Mesendoderm (in vitro differentiated cells): ENCODE results near the gene ERCC4.
"Not testable (repeated sequence)": the region's sequence is repeated elsewhere in the genome, so short reads cannot be mapped to it uniquely, and the experiment has no call there.

Experiments
- DNase-seq: peaks from one replicate; pipeline ENCODE4 v3.0.0; 2013
- H2AK5ac ChIP-seq: 2 replicates; pipeline ENCODE4 v1.6.1; 2013; ENCODE audit warnings: low read length, inconsistent platforms
- H2BK120ac ChIP-seq: 2 replicates; pipeline ENCODE4 v1.6.1; 2013; ENCODE audit warnings: low read depth, mild to moderate bottlenecking, low read length, moderate library complexity, mixed read lengths
- H2BK15ac ChIP-seq: replicated peaks from 2 replicates; pipeline ENCODE4 v1.6.1; 2013; ENCODE audit warnings: low read depth, mild to moderate bottlenecking, moderate library complexity
- H2BK5ac ChIP-seq: 2 replicates; pipeline ENCODE4 v1.6.1; 2013; ENCODE audit warnings: low read length, inconsistent platforms
- H3K18ac ChIP-seq: 2 replicates; pipeline ENCODE4 v1.6.1; 2013; ENCODE audit warnings: mild to moderate bottlenecking, low read length, mixed read lengths
- H3K23ac ChIP-seq: one replicate; pipeline ENCODE4 v1.6.1; 2013; ENCODE audit warnings: low read length
- H3K27ac ChIP-seq: 2 replicates; pipeline ENCODE4 v1.5.1; 2013; ENCODE audit warnings: low read depth, mild to moderate bottlenecking, inconsistent platforms, low read length, moderate library complexity
- H3K27me3 ChIP-seq: 2 replicates; pipeline ENCODE4 v1.6.1; 2013; ENCODE audit warnings: low read length, control low read depth, mild to moderate bottlenecking, inconsistent platforms; ENCODE audit not compliant: insufficient read depth, poor library complexity
- H3K36me3 ChIP-seq: 2 replicates; pipeline ENCODE4 v1.6.1; 2013; ENCODE audit warnings: low read length, inconsistent platforms; ENCODE audit not compliant: control insufficient read depth, insufficient read depth
- H3K4ac ChIP-seq: one replicate; pipeline ENCODE4 v1.6.1; 2013; ENCODE audit warnings: low read depth, mild to moderate bottlenecking, low read length, moderate library complexity
- H3K4me1 ChIP-seq: 2 replicates; pipeline ENCODE4 v1.6.1; 2013; ENCODE audit warnings: low read depth, low read length, inconsistent platforms; ENCODE audit not compliant: control insufficient read depth
- H3K4me2 ChIP-seq: 2 replicates; pipeline ENCODE4 v1.6.1; 2013; ENCODE audit warnings: low read length
- H3K4me3 ChIP-seq: 2 replicates; pipeline ENCODE4 v1.5.1; 2013; ENCODE audit warnings: mild to moderate bottlenecking, low read length
- H3K56ac ChIP-seq: one replicate; pipeline ENCODE4 v1.6.1; 2013; ENCODE audit warnings: low read length
- H3K79me1 ChIP-seq: 2 replicates; pipeline ENCODE4 v1.6.1; 2013; ENCODE audit warnings: low read length, inconsistent platforms
- H3K79me2 ChIP-seq: 2 replicates; pipeline ENCODE4 v1.6.1; 2013; ENCODE audit warnings: mild to moderate bottlenecking, low read length; ENCODE audit not compliant: control insufficient read depth, insufficient read depth
- H3K9ac ChIP-seq: 2 replicates; pipeline ENCODE4 v1.6.1; 2013; ENCODE audit warnings: low read length, inconsistent platforms
- H4K5ac ChIP-seq: one replicate; pipeline ENCODE4 v1.6.1; 2013; ENCODE audit warnings: low read length
- H4K8ac ChIP-seq: one replicate; pipeline ENCODE4 v1.6.1; 2013; ENCODE audit warnings: low read depth, mild to moderate bottlenecking, control low read depth, low read length, moderate library complexity
- WGBS: extraction: QIAGEN DNeasy Blood & Tissue Kit; methylation state at CpG from one replicate; pipeline ENCODE4 v1.1.7; 2013; ENCODE audit warnings: low lambda C conversion rate, missing lambda C conversion rate; ENCODE audit not compliant: insufficient coverage; ENCODE audit errors: extremely low coverage; 5-methylcytosine and 5-hydroxymethylcytosine counted together

The ERCC4 gene

GRCh38 chr16:13885700-13886099 lies 34.3 kb upstream of the ERCC4 start:
- Histone ChIP-seq H3K79me1 (no peaks in the 10 kb centered on the region), H3K4me3 (no peak overlapping the region), H3K23ac (no peak overlapping the region), H3K4me2 (no peak overlapping the region), H3K18ac (no peak overlapping the region), H2BK15ac (no peak overlapping the region), H3K56ac (no peak overlapping the region), H4K5ac (no peak overlapping the region), H3K4ac (no peak overlapping the region), H3K79me2 (no peaks in the 10 kb centered on the region), H2BK5ac (no peak overlapping the region), H3K36me3 (no peaks in the 10 kb centered on the region), H3K27ac (no peak overlapping the region), H3K4me1 (no peaks in the 10 kb centered on the region), H2BK120ac (no peak overlapping the region), H4K8ac (no peak overlapping the region), H3K27me3 (no peaks in the 10 kb centered on the region), H3K9ac (no peak overlapping the region), H2AK5ac (no peak overlapping the region)
- no peak for DNase-seq
- WGBS, result no CpG with 5 or more reads among the region's 6 CpGs

- H2BK120ac ChIP-seq, result no peak overlapping the region
- no peak overlapping the region for H4K8ac ChIP-seq
- H3K4me3 ChIP-seq, result no peak overlapping the region
- DNase-seq, result no peak
- no peak overlapping the region for H2BK5ac ChIP-seq
- H2AK5ac ChIP-seq, result no peak overlapping the region
- no peak overlapping the region for H3K18ac ChIP-seq
- H3K23ac ChIP-seq, result no peak overlapping the region
- H3K4ac ChIP-seq, result no peak overlapping the region
- no CpG with 5 or more reads among the region's 5 CpGs for WGBS
- no peak overlapping the region for H2BK15ac ChIP-seq
- no peaks in the 10 kb centered on the region for H3K36me3 ChIP-seq
- no peaks in the 10 kb centered on the region for H3K27me3 ChIP-seq
- H3K4me1 ChIP-seq, result no peaks in the 10 kb centered on the region
- no peak overlapping the region for H3K9ac ChIP-seq
- H3K27ac ChIP-seq, result no peak overlapping the region
- H4K5ac ChIP-seq, result no peak overlapping the region
- no peaks in the 10 kb centered on the region for H3K79me2 ChIP-seq
- H3K56ac ChIP-seq, result no peak overlapping the region
- H3K79me1 ChIP-seq, result no peaks in the 10 kb centered on the region
- H3K4me2 ChIP-seq, result no peak overlapping the region
These were observed 33.3 kb upstream of the ERCC4 start for GRCh38 chr16:13886608-13887007.

DNA sequence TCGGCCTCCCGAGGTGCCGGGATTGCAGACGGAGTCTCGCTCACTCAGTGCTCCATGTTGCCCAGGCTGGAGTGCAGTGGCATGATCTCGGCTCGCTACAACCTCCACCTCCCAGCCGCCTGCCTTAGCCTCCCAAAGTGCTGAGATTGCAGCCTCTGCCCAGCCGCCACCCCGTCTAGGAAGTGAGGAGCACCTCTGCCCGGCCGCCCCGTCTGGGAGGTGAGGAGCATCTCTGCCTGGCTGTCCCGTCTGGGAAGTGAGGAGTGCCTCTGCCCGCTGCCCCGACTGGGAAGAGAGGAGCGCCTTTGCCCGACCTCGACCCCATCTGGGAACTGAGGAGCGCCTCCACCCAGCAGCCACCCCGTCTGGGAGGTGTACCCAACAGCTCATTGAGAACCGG lies 30.6 kb upstream of the ERCC4 start:
- not testable (repeated sequence) for H3K79me1 ChIP-seq, H2BK120ac ChIP-seq, H3K27ac ChIP-seq, H3K4me3 ChIP-seq, DNase-seq, H2AK5ac ChIP-seq, H2BK5ac ChIP-seq, H3K79me2 ChIP-seq, H3K4me2 ChIP-seq, H3K23ac ChIP-seq, H3K56ac ChIP-seq, H3K36me3 ChIP-seq, H3K18ac ChIP-seq, H3K4ac ChIP-seq, H4K8ac ChIP-seq, H2BK15ac ChIP-seq, H3K9ac ChIP-seq, H4K5ac ChIP-seq, H3K27me3 ChIP-seq, H3K4me1 ChIP-seq
- no CpG with 5 or more reads among the region's 22 CpGs for WGBS

GRCh38 chr16:13892301-13892700 lies 27.7 kb upstream of the ERCC4 start:
- no peak overlapping the region for H2BK120ac ChIP-seq
- H3K56ac ChIP-seq, result no peak overlapping the region
- no peak overlapping the region for H2BK5ac ChIP-seq
- WGBS, result no CpG with 5 or more reads among the region's 4 CpGs
- H3K79me2 ChIP-seq, result no peaks in the 10 kb centered on the region
- no peaks in the 10 kb centered on the region for H3K36me3 ChIP-seq
- no peak overlapping the region for H3K18ac ChIP-seq
- no peak overlapping the region for H3K4me2 ChIP-seq
- H2BK15ac ChIP-seq, result no peak overlapping the region
- no peaks in the 10 kb centered on the region for H3K79me1 ChIP-seq
- no peak overlapping the region for H3K27ac ChIP-seq
- no peaks in the 10 kb centered on the region for H3K27me3 ChIP-seq
- H2AK5ac ChIP-seq, result no peak overlapping the region
- no peak for DNase-seq
- H4K5ac ChIP-seq, result no peak overlapping the region
- no peak overlapping the region for H3K23ac ChIP-seq
- H3K4ac ChIP-seq, result no peak overlapping the region
- no peak overlapping the region for H3K4me3 ChIP-seq
- H3K9ac ChIP-seq, result no peak overlapping the region
- H3K4me1 ChIP-seq, result no peaks in the 10 kb centered on the region
- no peak overlapping the region for H4K8ac ChIP-seq

- no peak overlapping the region for H4K8ac ChIP-seq
- DNase-seq, result no peak
- H3K79me2 ChIP-seq, result no peaks in the 10 kb centered on the region
- no peaks in the 10 kb centered on the region for H3K27me3 ChIP-seq
- no peak overlapping the region for H2BK5ac ChIP-seq
- H3K36me3 ChIP-seq, result no peaks in the 10 kb centered on the region
- H2AK5ac ChIP-seq, result no peak overlapping the region
- no peaks in the 10 kb centered on the region for H3K79me1 ChIP-seq
- no peak overlapping the region for H3K4ac ChIP-seq
- no peak overlapping the region for H2BK120ac ChIP-seq
- no peak overlapping the region for H3K56ac ChIP-seq
- no peak overlapping the region for H3K9ac ChIP-seq
- H3K4me2 ChIP-seq, result no peak overlapping the region
- H3K4me3 ChIP-seq, result no peak overlapping the region
- H3K4me1 ChIP-seq, result no peaks in the 10 kb centered on the region
- no peak overlapping the region for H3K27ac ChIP-seq
- no peak overlapping the region for H3K23ac ChIP-seq
- WGBS, result no CpG with 5 or more reads among the region's 1 CpG
- H4K5ac ChIP-seq, result no peak overlapping the region
- no peak overlapping the region for H2BK15ac ChIP-seq
- no peak overlapping the region for H3K18ac ChIP-seq
These were observed 24.4 kb upstream of the ERCC4 start for GRCh38 chr16:13895516-13895915.

GRCh38 chr16:13896543-13897182 lies 23.3 kb upstream of the ERCC4 start:
- Histone ChIP-seq H3K4me3 (no peak overlapping the region), H3K36me3 (no peaks in the 10 kb centered on the region), H3K79me2 (no peaks in the 10 kb centered on the region), H3K56ac (no peak overlapping the region), H3K9ac (no peak overlapping the region), H2BK5ac (no peak overlapping the region), H3K4me1 (no peaks in the 10 kb centered on the region), H2AK5ac (no peak overlapping the region), H3K79me1 (no peaks in the 10 kb centered on the region), H3K27ac (no peak overlapping the region), H4K5ac (no peak overlapping the region), H2BK120ac (no peak overlapping the region), H3K4ac (no peak overlapping the region), H3K27me3 (no peaks in the 10 kb centered on the region), H3K18ac (no peak overlapping the region), H3K23ac (no peak overlapping the region), H2BK15ac (no peak overlapping the region), H4K8ac (no peak overlapping the region), H3K4me2 (no peak overlapping the region)
- no CpG with 5 or more reads among the region's 4 CpGs for WGBS
- peak; percentile 10 for DNase-seq
